Mammary epithelial cell (primary cell): ENCODE data around the gene CCDC82.

Experiments
- CTCF ChIP-seq, 2 donors: IDR thresholded peaks in 1 of 2; conservative IDR thresholded peaks in 1 of 2; 2 replicates each; pipeline ENCODE4 v1.5.1; 2011 to 2012; ENCODE audit warnings: inconsistent platforms in 2 of 2, low read length in 2 of 2, mild to moderate bottlenecking in 2 of 2, control low read depth in 1 of 2, low read depth in 1 of 2; ENCODE audit not compliant: insufficient read depth in 1 of 2; ENCODE audit errors: extremely low read depth in 1 of 2
- EZH2 ChIP-seq: IDR thresholded peaks from 2 replicates; pipeline ENCODE4 v1.6.1; 2012; ENCODE audit warnings: low read length, inconsistent platforms, borderline replicate concordance

DNA sequence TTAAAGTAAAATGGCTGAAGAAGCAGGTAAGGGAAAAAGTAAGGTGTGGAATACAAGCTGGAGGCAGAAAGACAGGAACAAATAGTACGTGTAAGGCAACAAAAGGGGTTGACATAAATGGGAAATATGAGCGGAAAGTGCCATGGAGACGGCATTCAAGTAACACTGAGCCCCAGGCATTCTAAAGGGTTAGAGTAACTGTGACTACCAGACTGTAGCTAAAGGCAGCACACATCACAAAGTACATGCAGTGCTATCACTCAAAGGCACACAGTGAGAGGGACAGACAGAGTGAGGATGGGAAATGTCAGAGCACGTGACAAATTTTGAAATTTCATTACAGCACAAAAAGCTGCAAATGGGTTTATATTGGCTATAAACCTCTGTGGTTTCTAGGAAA lies 32.9 kb downstream of the CCDC82 start:
- TF ChIP-seq CTCF (conservative IDR thresholded peaks at IDR 0.05 in 1 of 2, IDR thresholded peaks at IDR 0.05 in 1 of 2; ENCODE audit: extremely low read depth in 1 of 2, insufficient read depth in 1 of 2, low read depth in 1 of 2, low read length in 2 of 2) = no peak
- TF ChIP-seq EZH2 = no peak
